GM12873 (cell line): ENCODE data around the gene CYP3A5.

Source experiments
- CTCF ChIP-seq: IDR thresholded peaks from 2 replicates; pipeline ENCODE4 v1.5.1; 2012; ENCODE audit warnings: low read depth, mild to moderate bottlenecking, moderate library complexity, low read length, control low read depth; ENCODE audit not compliant: insufficient read depth; ENCODE audit errors: missing control alignments

Gene CYP3A5

DNA sequence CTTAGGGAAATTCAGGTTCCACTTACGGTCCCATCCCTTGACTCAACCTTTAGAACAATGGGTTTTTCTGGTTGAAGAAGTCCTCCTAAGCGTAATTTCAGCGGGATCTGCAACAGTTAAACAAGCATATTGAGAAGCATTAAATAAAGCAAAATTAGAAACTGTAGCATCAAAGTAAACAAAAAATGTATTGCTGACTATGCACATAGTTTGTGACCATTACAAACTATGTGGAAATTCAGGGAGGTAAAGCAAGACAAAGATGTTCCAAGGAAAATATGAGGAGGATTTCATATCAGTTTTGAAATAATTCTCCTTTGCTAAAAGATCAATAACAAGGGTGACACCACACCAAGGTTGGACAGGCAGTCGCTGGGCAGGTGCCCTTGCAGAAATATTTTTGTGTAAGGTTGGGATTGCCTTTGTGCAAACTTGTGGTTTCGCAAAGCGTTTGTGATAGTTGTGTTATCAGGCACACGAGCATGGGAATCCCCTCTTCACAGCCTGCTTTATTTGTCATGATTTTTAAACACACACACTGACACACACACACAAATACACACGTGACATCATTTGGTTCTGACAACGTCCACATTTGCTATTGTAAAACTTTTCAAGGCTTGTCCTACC, 5.4 kb upstream of the CYP3A5 start:
- no peak for TF ChIP-seq CTCF

DNA sequence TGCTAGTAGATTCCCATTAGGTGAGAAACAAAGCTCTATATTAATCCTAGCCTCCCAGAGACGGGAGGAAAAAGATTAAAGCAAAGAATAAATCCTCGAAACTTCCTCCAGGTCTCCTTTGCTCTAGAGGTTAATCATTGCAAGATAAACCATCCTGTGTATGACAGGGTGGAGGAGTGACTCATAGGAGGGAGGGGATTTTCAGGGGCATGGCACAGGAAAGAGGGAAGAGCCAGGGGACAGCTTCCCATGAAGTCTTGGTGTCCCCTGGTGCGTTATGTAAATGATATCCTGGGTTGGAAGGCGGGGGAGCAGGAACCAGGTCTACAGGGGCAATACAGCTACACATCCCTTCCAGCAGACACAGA, 780 bp downstream of the CYP3A5 start:
- no peak for TF ChIP-seq CTCF

DNA sequence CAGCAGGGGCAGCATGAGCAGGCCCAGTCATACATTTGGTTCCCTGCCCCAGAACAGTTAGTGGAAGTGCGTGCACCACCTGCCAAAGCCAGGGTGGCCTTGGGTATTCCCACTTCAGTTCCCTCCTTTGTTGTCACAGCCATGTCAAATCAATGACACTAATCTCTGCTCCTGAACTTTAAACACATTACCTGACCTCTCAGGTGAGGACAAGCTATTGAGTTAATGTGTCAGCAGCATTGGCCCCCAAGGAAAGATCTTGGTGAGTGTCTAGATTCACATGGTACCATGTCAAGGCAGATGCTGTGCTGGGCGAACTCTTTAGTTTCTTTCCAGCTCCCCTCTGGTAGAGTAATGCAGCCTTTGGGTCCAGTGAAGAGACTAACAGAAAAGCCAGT, 2.1 kb downstream of the CYP3A5 start:
- no peak for TF ChIP-seq CTCF

GRCh38 chr7:99677013-99677647, 2.7 kb downstream of the CYP3A5 start:
- TF ChIP-seq CTCF: no peak

- TF ChIP-seq CTCF: no peak
Measured at GRCh38 chr7:99674995-99675742, 4.6 kb downstream of the CYP3A5 start.

- TF ChIP-seq CTCF: no peak
Measured at GRCh38 chr7:99672573-99672972, 7.2 kb downstream of the CYP3A5 start.

DNA sequence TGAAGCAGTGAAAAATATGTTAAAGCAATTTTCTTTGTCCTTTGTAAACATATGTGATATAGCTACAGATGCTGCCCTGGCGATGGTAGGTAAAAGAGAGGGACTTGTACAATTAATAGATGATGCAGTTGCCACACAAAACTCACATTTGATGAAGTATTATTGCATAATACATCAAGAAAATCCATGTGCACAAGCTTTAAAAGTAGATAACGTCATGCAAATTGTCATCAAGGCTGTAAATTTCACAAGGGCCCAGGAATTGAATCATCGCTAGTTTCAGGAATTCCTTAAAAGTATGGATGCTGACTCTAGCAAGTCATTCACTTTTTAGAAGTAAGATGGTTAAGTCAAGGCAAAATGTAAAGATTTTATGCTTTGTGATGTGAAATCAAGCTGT, 10.0 kb downstream of the CYP3A5 start:
- TF ChIP-seq CTCF: no peak
